MCF 10A (cell line): Measurements from ENCODE around the gene P2RX7. TPM values are rescaled to one million over a fixed set of nuclear protein-coding genes. Genes with fewer than 3 reads are reported as not detected.
A peak's percentile ranks its signal among the peaks of the same experiment; 100 is the strongest.
"Not testable (repeated sequence)": the region's sequence is repeated elsewhere in the genome, so short reads cannot be mapped to it uniquely, and the experiment has no call there.

Source experiments
- BruUV-seq: library from RNA; stranded (reverse); fragments of 400-500 nt; replicated peaks from 2 replicates; lab custom pipeline; 2021; lab: Mats Ljungman, UMichigan
- CTCF ChIA-PET: fragments of 300-600 bp; sonication (Branson Sonifier 250); formaldehyde crosslinking; extraction: SDS; loops from one replicate; lab custom pipeline; 2021; ENCODE audit warnings: antibody characterized with exemption, inconsistent platforms; lab: Yijun Ruan, JAX
- POLR2A ChIA-PET: fragments of 300-600, 350-650 bp; sonication (Branson Sonifier 250); formaldehyde crosslinking; extraction: SDS; loops from one replicate; lab custom pipeline; 2020; ENCODE audit warnings: antibody characterized with exemption, inconsistent platforms; lab: Yijun Ruan, JAX
- DNase-seq: peaks from one replicate; pipeline ENCODE4 v3.0.0-alpha.2; 2018; ENCODE audit not compliant: unreplicated experiment
- H3K27ac Mint-ChIP-seq: one replicate; pipeline ENCODE4 v1.8.0; 2022; ENCODE audit warnings: mild to moderate bottlenecking, low read depth, mixed read lengths; ENCODE audit not compliant: unreplicated experiment
- H3K27me3 Mint-ChIP-seq: one replicate; pipeline ENCODE4 v1.8.0; 2022; ENCODE audit warnings: mixed read lengths; ENCODE audit not compliant: insufficient read depth, unreplicated experiment
- H3K36me3 Mint-ChIP-seq: one replicate; pipeline ENCODE4 v1.8.0; 2022; ENCODE audit warnings: mild to moderate bottlenecking, moderate library complexity, mixed read lengths; ENCODE audit not compliant: insufficient read depth, unreplicated experiment
- H3K4me1 Mint-ChIP-seq: one replicate; pipeline ENCODE4 v1.8.0; 2022; ENCODE audit warnings: mixed read lengths; ENCODE audit not compliant: insufficient read depth, unreplicated experiment
- H3K4me3 Mint-ChIP-seq: one replicate; pipeline ENCODE4 v1.8.0; 2022; ENCODE audit warnings: mild to moderate bottlenecking, moderate library complexity, mixed read lengths; ENCODE audit not compliant: unreplicated experiment
- H3K9me3 Mint-ChIP-seq: one replicate; pipeline ENCODE4 v1.8.0; 2022; ENCODE audit warnings: mixed read lengths; ENCODE audit not compliant: unreplicated experiment
- intact Hi-C: fragments of 100-400 bp; cut with micrococcal nuclease; formaldehyde crosslinking; loops from 2 replicates; pipeline ENCODE4 v1.14.1; 2022
- total RNA-seq: library from RNA; stranded (reverse); gene quantifications from 2 replicates; pipeline ENCODE4 v1.2.3, GENCODE V29; 2022
- TF ChIP-seq, protein P1 (sequence below): fragments of 200-600 bp; IDR thresholded peaks from one replicate; pipeline ENCODE4 v1.8.0; 2022; ENCODE audit warnings: antibody characterized with exemption, mild to moderate bottlenecking; ENCODE audit not compliant: unreplicated experiment

P2RX7 gene
- total RNA-seq, 1 experiment from 2014 or later: 0.68 TPM

DNA sequence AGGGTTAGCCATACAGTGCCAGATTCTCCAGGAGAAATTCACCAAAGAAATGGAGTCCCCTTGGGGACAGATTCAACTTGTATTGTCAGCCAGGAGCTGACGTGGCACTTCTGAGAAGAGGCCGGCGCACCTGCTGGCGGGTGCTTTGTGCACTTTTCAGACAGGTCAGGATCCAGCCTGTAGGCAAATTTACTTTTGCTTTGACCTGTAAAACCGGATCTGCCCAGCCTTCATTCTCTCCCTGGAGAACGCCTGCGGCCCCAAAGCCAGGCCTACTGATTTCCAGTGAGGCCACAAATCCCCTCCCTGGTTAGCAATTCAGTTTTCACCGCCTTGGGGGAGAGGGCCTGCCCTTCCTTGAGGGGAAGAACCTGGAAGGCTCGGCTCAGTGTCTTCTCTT lies 94.6 kb downstream of the P2RX7 start:
- no peaks in the 10 kb centered on the region for H3K9me3 Mint-ChIP-seq
- no peak for DNase-seq
- no peak overlapping the region for H3K27ac Mint-ChIP-seq
- no peaks in the 10 kb centered on the region for H3K27me3 Mint-ChIP-seq
- H3K36me3 Mint-ChIP-seq: peaks cover 7% of the 10 kb centered on the region
- H3K4me3 Mint-ChIP-seq: no peak overlapping the region
- ChIA-PET CTCF (no interaction called here), POLR2A (no interaction called here)
- TF ChIP-seq, protein P1, sequence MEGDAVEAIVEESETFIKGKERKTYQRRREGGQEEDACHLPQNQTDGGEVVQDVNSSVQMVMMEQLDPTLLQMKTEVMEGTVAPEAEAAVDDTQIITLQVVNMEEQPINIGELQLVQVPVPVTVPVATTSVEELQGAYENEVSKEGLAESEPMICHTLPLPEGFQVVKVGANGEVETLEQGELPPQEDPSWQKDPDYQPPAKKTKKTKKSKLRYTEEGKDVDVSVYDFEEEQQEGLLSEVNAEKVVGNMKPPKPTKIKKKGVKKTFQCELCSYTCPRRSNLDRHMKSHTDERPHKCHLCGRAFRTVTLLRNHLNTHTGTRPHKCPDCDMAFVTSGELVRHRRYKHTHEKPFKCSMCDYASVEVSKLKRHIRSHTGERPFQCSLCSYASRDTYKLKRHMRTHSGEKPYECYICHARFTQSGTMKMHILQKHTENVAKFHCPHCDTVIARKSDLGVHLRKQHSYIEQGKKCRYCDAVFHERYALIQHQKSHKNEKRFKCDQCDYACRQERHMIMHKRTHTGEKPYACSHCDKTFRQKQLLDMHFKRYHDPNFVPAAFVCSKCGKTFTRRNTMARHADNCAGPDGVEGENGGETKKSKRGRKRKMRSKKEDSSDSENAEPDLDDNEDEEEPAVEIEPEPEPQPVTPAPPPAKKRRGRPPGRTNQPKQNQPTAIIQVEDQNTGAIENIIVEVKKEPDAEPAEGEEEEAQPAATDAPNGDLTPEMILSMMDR: no peak
- H3K4me1 Mint-ChIP-seq: no peaks in the 10 kb centered on the region
- BruUV-seq: no TSS peak
- intact Hi-C loops: no loop called here

DNA sequence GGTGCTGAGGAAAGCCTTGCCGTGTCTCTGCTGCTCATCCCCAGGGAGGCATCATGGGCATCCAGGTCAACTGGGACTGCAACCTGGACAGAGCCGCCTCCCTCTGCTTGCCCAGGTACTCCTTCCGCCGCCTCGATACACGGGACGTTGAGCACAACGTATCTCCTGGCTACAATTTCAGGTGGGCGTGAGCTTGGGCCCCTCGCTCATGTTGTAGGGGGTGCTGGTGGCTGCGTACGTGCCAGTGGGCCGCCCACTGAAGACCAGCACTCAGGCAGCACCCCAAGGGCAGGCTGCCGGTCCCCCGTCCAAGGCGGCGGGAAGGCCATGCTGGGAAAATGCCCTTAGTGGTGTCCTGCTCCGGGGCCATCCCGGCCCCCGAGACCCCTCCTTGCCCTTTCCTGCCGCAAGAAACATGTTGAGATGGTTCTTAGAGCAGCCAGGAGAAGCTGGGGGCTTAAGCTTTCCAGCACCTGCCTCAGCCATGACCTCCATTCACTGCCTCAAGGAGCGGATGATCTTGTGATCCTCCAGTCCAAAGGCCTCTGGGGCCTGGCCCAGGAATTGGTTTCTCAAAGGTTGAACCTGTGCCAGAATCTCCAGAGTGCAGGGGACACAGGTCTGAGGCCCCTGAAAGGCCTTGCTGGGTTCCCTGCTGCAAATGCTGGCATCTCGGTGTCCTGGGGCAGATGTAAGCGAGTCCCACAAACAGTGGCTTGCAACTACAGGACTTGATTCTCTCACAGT lies 96.4 kb downstream of the P2RX7 start:
- intact Hi-C loops: no loop called here
- ChIA-PET CTCF (interaction anchor here (0.6 to 1.6 kb wide), 5 partner anchors 12 to 265 kb away, joined by 3 to 5 read pairs (median 3); no protein-coding TSS in a partner anchor), POLR2A (interaction anchor here (1.7 kb wide), 1 partner anchor 11 kb away, joined by 4 read pairs; no protein-coding TSS in a partner anchor)
- no peaks in the 10 kb centered on the region for H3K27me3 Mint-ChIP-seq
- no peak overlapping the region for H3K27ac Mint-ChIP-seq
- DNase-seq: peak; percentile 40
- H3K4me1 Mint-ChIP-seq: no peaks in the 10 kb centered on the region
- TF ChIP-seq, protein P1: no peak
- BruUV-seq: no TSS peak
- no peak overlapping the region for H3K4me3 Mint-ChIP-seq
- no peaks in the 10 kb centered on the region for H3K9me3 Mint-ChIP-seq
- H3K36me3 Mint-ChIP-seq: peaks cover 7% of the 10 kb centered on the region

DNA sequence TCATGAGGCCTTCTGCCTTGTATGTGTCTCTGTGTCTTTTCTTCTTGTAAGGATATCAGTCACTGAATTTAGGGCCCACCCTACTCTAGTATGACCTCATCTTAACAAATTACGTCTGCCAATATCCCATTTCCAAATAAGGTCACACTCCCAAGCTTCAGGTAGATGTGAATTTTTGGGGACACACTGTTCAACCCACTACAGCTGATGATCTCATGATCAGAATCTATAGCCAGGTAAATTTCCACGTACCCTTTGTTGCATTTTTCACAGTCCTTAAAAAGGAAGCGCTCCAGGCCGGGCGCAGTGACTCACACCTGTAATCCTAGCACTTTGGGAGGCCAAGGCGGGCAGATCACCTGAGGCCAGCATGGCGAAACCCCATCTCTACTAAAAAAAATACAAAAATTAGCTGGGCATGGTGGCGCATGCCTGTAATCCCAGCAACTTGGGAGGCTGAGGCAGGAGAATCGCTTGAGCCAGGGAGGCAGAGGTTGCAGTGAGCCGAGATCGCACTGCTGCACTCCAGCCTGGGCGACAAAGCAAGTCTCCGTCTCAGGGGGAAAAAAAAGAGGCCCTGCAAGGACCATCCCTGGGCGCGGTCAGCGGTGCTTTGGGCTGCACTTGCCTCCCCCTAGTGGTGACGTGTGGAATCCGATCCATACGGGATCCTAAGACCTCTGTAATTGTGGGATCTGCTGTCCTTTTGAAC lies 97.3 kb downstream of the P2RX7 start:
- H3K9me3 Mint-ChIP-seq, BruUV-seq, H3K4me1 Mint-ChIP-seq, H3K36me3 Mint-ChIP-seq, H3K27me3 Mint-ChIP-seq, H3K27ac Mint-ChIP-seq, H3K4me3 Mint-ChIP-seq: not testable (repeated sequence)
- POLR2A ChIA-PET: interaction anchor here (0.6 to 1.7 kb wide), 2 partner anchors 12 to 33 kb away, joined by 4 read pairs; no protein-coding TSS in a partner anchor
- intact Hi-C loops: loop anchor here (2.0 kb wide), 1 partner anchor 169 kb away; no protein-coding TSS in a partner anchor
- CTCF ChIA-PET: interaction anchor here (0.7 to 1.6 kb wide), 9 partner anchors 13 to 297 kb away, joined by 3 to 5 read pairs (median 3); partner anchors contain the start of gene ANAPC5
- peak; percentile 80 for DNase-seq
- TF ChIP-seq, protein P1: peak; percentile 68

DNA sequence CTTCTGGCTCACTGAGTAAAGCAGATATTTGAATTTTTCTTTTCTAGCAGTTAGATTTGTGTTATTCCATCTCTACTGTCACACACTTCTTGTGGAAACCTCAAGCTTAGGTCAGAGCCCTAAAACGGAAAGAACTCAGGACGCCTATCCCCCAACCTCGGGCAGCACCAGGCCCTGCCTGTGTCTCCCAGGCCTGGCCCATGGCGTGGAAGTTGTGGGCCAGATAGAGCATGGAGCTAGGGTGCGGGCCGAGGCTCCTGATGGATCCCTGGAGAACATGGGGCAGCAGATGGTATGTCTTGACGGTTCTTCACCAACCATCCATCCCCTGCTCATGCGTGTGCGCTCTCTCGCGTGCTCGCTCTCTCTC lies 97.8 kb downstream of the P2RX7 start:
- POLR2A ChIA-PET: interaction anchor here (1.7 kb wide), 1 partner anchor 13 kb away, joined by 4 read pairs; no protein-coding TSS in a partner anchor

More for the DNA sequence above, 97.8 kb downstream of the P2RX7 start:
- H3K36me3 Mint-ChIP-seq: no peaks in the 10 kb centered on the region
- BruUV-seq: no TSS peak
- no peak for DNase-seq
- CTCF ChIA-PET: interaction anchor here (0.7 to 1.5 kb wide), 5 partner anchors 9 to 297 kb away, joined by 3 to 4 read pairs (median 4); partner anchors contain the start of gene ANAPC5
- intact Hi-C loops: loop anchor here (2.0 kb wide), 1 partner anchor 170 kb away; no protein-coding TSS in a partner anchor
- H3K27me3 Mint-ChIP-seq: no peaks in the 10 kb centered on the region
- H3K4me1 Mint-ChIP-seq: no peaks in the 10 kb centered on the region
- H3K9me3 Mint-ChIP-seq: no peaks in the 10 kb centered on the region
- TF ChIP-seq, protein P1: no peak
- no peak overlapping the region for H3K4me3 Mint-ChIP-seq
- H3K27ac Mint-ChIP-seq: no peak overlapping the region
